ENCODE measurements around the gene IL6.
"Not testable (repeated sequence)": the region's sequence is repeated elsewhere in the genome, so short reads cannot be mapped to it uniquely, and the experiment has no call there.

- not testable (repeated sequence) for TF ChIP-seq TAF1 (IDR thresholded peaks at IDR 0.05; ENCODE audit: low read depth, low read length); POLR2AphosphoS5 (IDR thresholded peaks at IDR 0.05; ENCODE audit: low read depth, low read length); POLR2A (IDR thresholded peaks at IDR 0.05; ENCODE audit: low read depth, low read length); POU2F2 (IDR thresholded peaks at IDR 0.05; ENCODE audit: low read depth, low read length); PAX5 (IDR thresholded peaks at IDR 0.05; ENCODE audit: insufficient read depth, low read length, severe bottlenecking)
Observed at GRCh38 chr7:22708677-22709061, 18.3 kb upstream of the IL6 start.
